Large intestine (tissue), 3 donors: ENCODE results near the gene ACP7. TPM values are rescaled to one million over a fixed set of nuclear protein-coding genes. Genes with fewer than 3 reads are reported as not detected.
A peak's percentile ranks its signal among the peaks of the same experiment; 100 is the strongest.
"Not testable (repeated sequence)": the region's sequence is repeated elsewhere in the genome, so short reads cannot be mapped to it uniquely, and the experiment has no call there.

Source experiments
- DNase-seq, 2 donors: peaks; one replicate each; pipeline versions ENCODE4 v3.0.0 to v3.0.0-alpha.2; 2013
- H3K27ac ChIP-seq: one replicate; pipeline ENCODE4 v1.5.1; 2013; ENCODE audit warnings: low read length
- H3K27me3 ChIP-seq: 2 replicates; pipeline ENCODE4 v1.6.1; 2013; ENCODE audit warnings: low read length; ENCODE audit not compliant: control insufficient read depth, insufficient read depth
- H3K36me3 ChIP-seq: 2 replicates; pipeline ENCODE4 v1.6.1; 2013; ENCODE audit warnings: low read length; ENCODE audit not compliant: control insufficient read depth, insufficient read depth
- H3K4me1 ChIP-seq: one replicate; pipeline ENCODE4 v1.6.1; 2013; ENCODE audit warnings: low read length; ENCODE audit not compliant: control insufficient read depth, insufficient read depth
- H3K4me3 ChIP-seq: one replicate; pipeline ENCODE4 v1.5.1; 2013; ENCODE audit warnings: low read length
- H3K9me3 ChIP-seq: one replicate; pipeline ENCODE4 v1.6.1; 2013; ENCODE audit warnings: mild to moderate bottlenecking, low read depth, low read length, moderate library complexity; ENCODE audit not compliant: control insufficient read depth
- WGBS: methylation state at CpG from one replicate; pipeline ENCODE4 v1.1.5; 2013; ENCODE audit warnings: low lambda C conversion rate; ENCODE audit not compliant: insufficient coverage; 5-methylcytosine and 5-hydroxymethylcytosine counted together
- polyA plus RNA-seq: library from polyadenylated mRNA; unstranded; fragments of 120-200 nt; gene quantifications from one replicate; pipeline ENCODE4 v1.2.1, GENCODE V29; 2013

Gene ACP7
- polyA plus RNA-seq, 1 donor: 1.5 TPM

GRCh38 chr19:39104186-39104596 is 20.0 kb downstream of the ACP7 start:
- Histone ChIP-seq H3K36me3 (no peaks in the 10 kb centered on the region), H3K27me3 (no peaks in the 10 kb centered on the region)
- WGBS: no CpG with 5 or more reads among the region's 5 CpGs

DNA sequence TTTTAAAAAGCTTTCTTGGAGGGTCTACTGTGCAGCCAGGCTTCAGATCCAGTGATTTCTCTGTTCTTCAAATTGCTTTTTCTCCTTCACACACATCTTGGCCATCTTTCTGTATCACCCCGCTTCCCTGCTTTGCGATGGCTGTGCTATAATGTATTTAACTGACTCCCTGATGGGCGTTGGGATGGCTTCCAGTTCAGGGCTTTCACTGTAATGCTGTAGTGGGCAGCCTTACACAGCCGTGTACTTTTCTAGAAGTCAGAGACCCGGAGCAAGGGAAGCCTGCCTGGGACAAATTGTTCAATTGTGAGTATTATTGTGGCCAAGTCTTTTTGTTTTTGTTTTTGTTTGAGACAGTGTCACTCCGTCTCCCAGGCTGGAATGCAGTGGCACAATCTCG is 22.0 kb downstream of the ACP7 start:
- H3K27ac ChIP-seq: no peak overlapping the region
- H3K9me3 ChIP-seq: no peaks in the 10 kb centered on the region
- H3K36me3 ChIP-seq: no peaks in the 10 kb centered on the region
- DNase-seq: no peak
- H3K27me3 ChIP-seq: no peaks in the 10 kb centered on the region
- no peaks in the 10 kb centered on the region for H3K4me1 ChIP-seq
- H3K4me3 ChIP-seq: no peak overlapping the region
- WGBS: no CpG with 5 or more reads among the region's 7 CpGs

More at GRCh38 chr19:39104186-39104596, 20.0 kb downstream of the ACP7 start:
- Histone ChIP-seq H3K27ac (no peak overlapping the region), H3K4me3 (no peak overlapping the region), H3K9me3 (no peaks in the 10 kb centered on the region), H3K4me1 (no peaks in the 10 kb centered on the region)
- no peak for DNase-seq

GRCh38 chr19:39109641-39110040 is 25.5 kb downstream of the ACP7 start:
- no peak for DNase-seq
- Histone ChIP-seq H3K27me3 (no peaks in the 10 kb centered on the region), H3K36me3 (no peaks in the 10 kb centered on the region), H3K27ac (no peak overlapping the region), H3K4me3 (no peak overlapping the region), H3K9me3 (no peaks in the 10 kb centered on the region), H3K4me1 (peaks cover 7% of the 10 kb centered on the region)

DNA sequence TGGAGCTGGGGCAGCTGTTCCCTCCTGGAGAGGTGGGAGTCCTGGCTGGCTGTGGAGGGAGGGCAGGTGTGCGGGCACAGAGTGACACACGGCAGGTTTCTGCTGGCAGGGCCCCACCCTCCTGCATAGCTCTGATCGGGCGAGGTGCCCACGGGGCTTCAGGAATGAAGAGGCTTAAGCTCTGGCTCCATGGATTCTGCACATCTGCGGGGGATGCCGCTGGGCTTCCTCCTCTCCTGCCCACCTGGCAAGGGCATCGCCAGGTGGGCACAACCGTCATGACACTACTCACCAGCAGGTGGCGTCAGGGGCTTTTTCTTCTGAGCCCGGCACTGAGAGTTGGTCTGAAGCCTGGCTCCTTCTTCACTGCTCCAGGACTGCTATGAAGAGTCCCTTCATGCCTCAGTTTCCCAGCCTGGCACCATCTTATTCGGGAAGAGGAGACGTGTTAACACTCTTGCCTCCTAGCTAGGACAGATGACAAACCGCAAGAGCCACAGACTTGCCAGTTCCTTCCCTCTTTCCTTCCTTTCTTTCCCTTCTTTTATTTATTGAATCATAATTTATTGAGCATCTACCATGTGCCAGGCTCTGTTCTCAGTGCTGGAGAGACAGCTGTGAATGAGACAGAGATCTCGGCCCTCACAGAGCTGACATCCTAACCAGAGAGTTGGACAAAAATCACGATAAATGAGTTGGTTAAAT is 26.2 kb downstream of the ACP7 start:
- no CpG with 5 or more reads among the region's 16 CpGs for WGBS

GRCh38 chr19:39111593-39112199 is 27.5 kb downstream of the ACP7 start:
- Histone ChIP-seq H3K4me1 (peaks cover 7% of the 10 kb centered on the region), H3K9me3 (no peaks in the 10 kb centered on the region), H3K36me3 (no peaks in the 10 kb centered on the region), H3K27ac (no peak overlapping the region), H3K4me3 (no peak overlapping the region), H3K27me3 (no peaks in the 10 kb centered on the region)
- peak in 1 of 2 donors; percentile 62 for DNase-seq
- 18% methylated on average over 2 of the region's 18 CpGs for WGBS

More for the DNA sequence above, 26.2 kb downstream of the ACP7 start:
- no peak overlapping the region for H3K4me3 ChIP-seq
- no peaks in the 10 kb centered on the region for H3K27me3 ChIP-seq
- no peaks in the 10 kb centered on the region for H3K9me3 ChIP-seq
- no peaks in the 10 kb centered on the region for H3K36me3 ChIP-seq
- H3K4me1 ChIP-seq: peaks cover 7% of the 10 kb centered on the region
- no peak overlapping the region for H3K27ac ChIP-seq
- DNase-seq: no peak

GRCh38 chr19:39112338-39112890 is 28.2 kb downstream of the ACP7 start:
- no peak overlapping the region for H3K4me3 ChIP-seq
- no peaks in the 10 kb centered on the region for H3K36me3 ChIP-seq
- no peaks in the 10 kb centered on the region for H3K9me3 ChIP-seq
- H3K4me1 ChIP-seq: peaks cover 7% of the 10 kb centered on the region
- no peak overlapping the region for H3K27ac ChIP-seq
- no CpG with 5 or more reads among the region's 15 CpGs for WGBS
- no peak for DNase-seq
- H3K27me3 ChIP-seq: no peaks in the 10 kb centered on the region

- Histone ChIP-seq H3K36me3 (no peaks in the 10 kb centered on the region), H3K9me3 (no peaks in the 10 kb centered on the region), H3K4me3 (no peak overlapping the region), H3K27ac (no peak overlapping the region), H3K27me3 (no peaks in the 10 kb centered on the region), H3K4me1 (peaks cover 7% of the 10 kb centered on the region)
- no CpG with 5 or more reads among the region's 10 CpGs for WGBS
- DNase-seq: no peak
These were observed 29.0 kb downstream of the ACP7 start for GRCh38 chr19:39113199-39113598.

GRCh38 chr19:39115105-39115847 is 31.1 kb downstream of the ACP7 start:
- no peaks in the 10 kb centered on the region for H3K9me3 ChIP-seq
- H3K27me3 ChIP-seq: no peaks in the 10 kb centered on the region
- DNase-seq: no peak
- H3K4me3 ChIP-seq: no peak overlapping the region
- no peak overlapping the region for H3K27ac ChIP-seq
- no CpG with 5 or more reads among the region's 11 CpGs for WGBS
- peaks cover 7% of the 10 kb centered on the region for H3K4me1 ChIP-seq
- H3K36me3 ChIP-seq: no peaks in the 10 kb centered on the region

GRCh38 chr19:39117023-39117422 is 32.9 kb downstream of the ACP7 start:
- H3K4me1 ChIP-seq, DNase-seq, H3K9me3 ChIP-seq, H3K36me3 ChIP-seq, H3K4me3 ChIP-seq, H3K27ac ChIP-seq, H3K27me3 ChIP-seq: not testable (repeated sequence)
- WGBS: no CpG with 5 or more reads among the region's 8 CpGs

DNA sequence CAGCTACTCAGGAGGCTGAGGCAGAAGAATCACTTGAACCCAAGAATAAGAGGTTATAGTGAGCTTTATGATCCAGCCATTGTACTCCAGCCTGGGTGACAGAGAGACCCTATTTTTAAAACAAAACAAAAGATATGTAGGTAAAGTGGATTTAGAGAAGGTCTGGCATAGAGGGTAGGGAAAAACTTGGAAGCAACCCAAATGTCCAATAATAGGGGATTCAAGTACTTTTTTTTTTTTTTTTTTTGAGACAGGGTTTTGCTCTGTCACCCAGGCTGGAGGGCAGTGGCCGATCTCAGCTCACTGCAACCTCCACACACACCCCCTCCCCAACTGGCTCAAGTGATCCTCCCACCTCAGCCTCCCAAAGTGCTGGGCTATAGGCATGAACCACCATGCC is 35.7 kb downstream of the ACP7 start:
- Histone ChIP-seq H3K36me3 (no peaks in the 10 kb centered on the region), H3K27me3 (no peaks in the 10 kb centered on the region), H3K27ac (no peak overlapping the region), H3K4me3 (no peak overlapping the region), H3K4me1 (no peaks in the 10 kb centered on the region), H3K9me3 (no peaks in the 10 kb centered on the region)
- DNase-seq: no peak
- WGBS: no CpG with 5 or more reads among the region's 1 CpG
